GM12873 (cell line): ENCODE data around the gene SNTG2.
A peak's percentile ranks its signal among the peaks of the same experiment; 100 is the strongest.

Source experiments
- CTCF ChIP-seq: IDR thresholded peaks from 2 replicates; pipeline ENCODE4 v1.5.1; 2012; ENCODE audit warnings: low read depth, mild to moderate bottlenecking, moderate library complexity, low read length, control low read depth; ENCODE audit not compliant: insufficient read depth; ENCODE audit errors: missing control alignments

SNTG2 gene

GRCh38 chr2:1137264-1137663 is 186.6 kb downstream of the SNTG2 start:
- TF ChIP-seq CTCF = no peak

- TF ChIP-seq CTCF = no peak
Observed at GRCh38 chr2:1137913-1138391, 187.3 kb downstream of the SNTG2 start.

GRCh38 chr2:1140389-1141003 is 189.8 kb downstream of the SNTG2 start:
- peak; percentile 89 for TF ChIP-seq CTCF

- no peak for TF ChIP-seq CTCF
Observed at GRCh38 chr2:1141079-1141478, 190.4 kb downstream of the SNTG2 start.

- no peak for TF ChIP-seq CTCF
Observed at GRCh38 chr2:1143129-1143528, 192.5 kb downstream of the SNTG2 start.

GRCh38 chr2:1147873-1148612 is 197.4 kb downstream of the SNTG2 start:
- TF ChIP-seq CTCF = no peak

GRCh38 chr2:1150724-1151511 is 200.3 kb downstream of the SNTG2 start:
- no peak for TF ChIP-seq CTCF
